ENCODE data around the gene DLG2. TPM values are rescaled to one million over a fixed set of nuclear protein-coding genes. Genes with fewer than 3 reads are reported as not detected.

Gene DLG2
- total and polyA plus RNA-seq, 11 donors, result 2.4 to 13.9 (median 7.1) TPM

DNA sequence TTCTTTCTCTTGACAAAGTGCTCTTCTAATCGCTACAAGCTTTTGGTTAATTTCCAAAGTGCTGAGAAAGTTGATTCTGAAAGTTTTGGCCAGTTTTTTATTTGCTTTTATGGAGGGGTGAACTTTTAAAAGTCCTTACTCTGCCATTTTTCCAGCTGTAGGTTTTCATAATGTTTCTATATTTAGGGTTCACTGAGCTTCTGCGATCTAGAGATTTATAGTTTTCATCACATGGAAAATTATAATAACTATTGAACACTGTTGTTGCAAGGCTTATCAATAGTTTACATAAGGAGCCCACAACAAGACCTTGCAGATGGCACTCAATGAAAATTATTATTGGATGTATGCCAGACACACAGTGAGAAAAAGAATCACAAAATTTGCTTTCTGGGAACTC, 55.1 kb downstream of the DLG2 start:
- H3K4me3 ChIP-seq, result no peak overlapping the region
- no peaks in the 10 kb centered on the region for H3K9me3 ChIP-seq
- H3K27me3 ChIP-seq, result no peaks in the 10 kb centered on the region
- H3K36me3 ChIP-seq, result no peaks in the 10 kb centered on the region
- intact Hi-C loops (cut with DNase I), result no loop called here
- ATAC-seq, result no peak
- H3K4me1 ChIP-seq, result no peaks in the 10 kb centered on the region
- WGBS, 4 donors, result 64 to 73% (median 69%) methylated on average over 2 of the region's 2 CpGs
- DNase-seq, result no peak
- no peak overlapping the region for H3K27ac ChIP-seq
- TF ChIP-seq, protein P1, sequence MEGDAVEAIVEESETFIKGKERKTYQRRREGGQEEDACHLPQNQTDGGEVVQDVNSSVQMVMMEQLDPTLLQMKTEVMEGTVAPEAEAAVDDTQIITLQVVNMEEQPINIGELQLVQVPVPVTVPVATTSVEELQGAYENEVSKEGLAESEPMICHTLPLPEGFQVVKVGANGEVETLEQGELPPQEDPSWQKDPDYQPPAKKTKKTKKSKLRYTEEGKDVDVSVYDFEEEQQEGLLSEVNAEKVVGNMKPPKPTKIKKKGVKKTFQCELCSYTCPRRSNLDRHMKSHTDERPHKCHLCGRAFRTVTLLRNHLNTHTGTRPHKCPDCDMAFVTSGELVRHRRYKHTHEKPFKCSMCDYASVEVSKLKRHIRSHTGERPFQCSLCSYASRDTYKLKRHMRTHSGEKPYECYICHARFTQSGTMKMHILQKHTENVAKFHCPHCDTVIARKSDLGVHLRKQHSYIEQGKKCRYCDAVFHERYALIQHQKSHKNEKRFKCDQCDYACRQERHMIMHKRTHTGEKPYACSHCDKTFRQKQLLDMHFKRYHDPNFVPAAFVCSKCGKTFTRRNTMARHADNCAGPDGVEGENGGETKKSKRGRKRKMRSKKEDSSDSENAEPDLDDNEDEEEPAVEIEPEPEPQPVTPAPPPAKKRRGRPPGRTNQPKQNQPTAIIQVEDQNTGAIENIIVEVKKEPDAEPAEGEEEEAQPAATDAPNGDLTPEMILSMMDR (IDR thresholded peaks at IDR 0.05), result no peak
- no peak for TF ChIP-seq POLR2A (IDR thresholded peaks at IDR 0.05)

DNA sequence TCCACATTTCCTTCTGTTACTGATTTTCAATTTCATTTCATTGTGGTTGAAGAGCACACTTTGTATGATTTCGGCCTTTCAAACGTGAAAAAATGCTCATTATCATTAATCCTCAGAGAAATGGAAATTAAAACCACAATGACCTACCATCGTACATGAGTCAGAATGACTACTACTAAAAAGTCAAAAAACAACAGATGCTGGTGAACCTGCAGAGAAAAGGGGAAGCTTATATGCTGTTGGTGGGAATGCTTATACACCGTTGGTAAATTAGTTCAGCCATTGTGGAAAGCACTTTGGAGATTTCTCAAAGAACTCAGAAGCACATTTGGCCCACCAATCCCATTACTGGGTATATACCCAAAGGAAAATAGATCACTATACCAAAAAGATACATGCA, 57.6 kb downstream of the DLG2 start:
- no peaks in the 10 kb centered on the region for H3K36me3 ChIP-seq
- no peaks in the 10 kb centered on the region for H3K9me3 ChIP-seq
- ATAC-seq (no peak), DNase-seq (no peak)
- WGBS, 4 donors, result 91 to 96% (median 94%) methylated on average over 4 of the region's 4 CpGs
- no peak overlapping the region for H3K4me3 ChIP-seq
- TF ChIP-seq, protein P1 (IDR thresholded peaks at IDR 0.05), result no peak
- TF ChIP-seq POLR2A (IDR thresholded peaks at IDR 0.05), result no peak
- no peaks in the 10 kb centered on the region for H3K4me1 ChIP-seq
- H3K27me3 ChIP-seq, result no peaks in the 10 kb centered on the region
- intact Hi-C loops (cut with DNase I), result no loop called here
- no peak overlapping the region for H3K27ac ChIP-seq

DNA sequence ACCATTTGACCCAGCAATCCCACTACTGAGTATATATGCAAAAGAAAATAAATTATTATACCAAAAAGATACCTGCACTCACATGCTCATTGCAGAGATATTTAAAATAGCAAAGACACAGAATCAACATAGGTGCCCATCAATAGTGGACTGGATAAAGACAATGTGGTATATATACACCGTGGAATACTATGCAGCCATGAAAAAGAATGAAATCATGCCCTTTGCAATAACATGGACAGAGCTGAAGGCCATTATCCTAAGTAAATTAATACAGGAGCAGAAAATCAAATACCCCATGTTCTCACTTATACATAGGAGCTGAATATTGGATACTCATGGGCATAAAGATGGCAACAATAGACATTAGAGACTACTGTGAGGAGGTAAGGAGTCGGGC, 68.7 kb downstream of the DLG2 start:
- 87 to 93% (median 92%) methylated on average over 2 of the region's 2 CpGs for WGBS, 4 donors
- DNase-seq (no peak), ATAC-seq (no peak)
- intact Hi-C loops (cut with DNase I), result no loop called here
- no peak overlapping the region for H3K4me3 ChIP-seq
- TF ChIP-seq, protein P1 (IDR thresholded peaks at IDR 0.05), result no peak
- no peak for TF ChIP-seq POLR2A (IDR thresholded peaks at IDR 0.05)
- H3K27me3 ChIP-seq, result no peaks in the 10 kb centered on the region
- no peaks in the 10 kb centered on the region for H3K4me1 ChIP-seq
- H3K27ac ChIP-seq, result no peak overlapping the region
- no peaks in the 10 kb centered on the region for H3K36me3 ChIP-seq
- peaks cover 0 to 14% (median 0%) of the 10 kb centered on the region in 12 donors for H3K9me3 ChIP-seq

DNA sequence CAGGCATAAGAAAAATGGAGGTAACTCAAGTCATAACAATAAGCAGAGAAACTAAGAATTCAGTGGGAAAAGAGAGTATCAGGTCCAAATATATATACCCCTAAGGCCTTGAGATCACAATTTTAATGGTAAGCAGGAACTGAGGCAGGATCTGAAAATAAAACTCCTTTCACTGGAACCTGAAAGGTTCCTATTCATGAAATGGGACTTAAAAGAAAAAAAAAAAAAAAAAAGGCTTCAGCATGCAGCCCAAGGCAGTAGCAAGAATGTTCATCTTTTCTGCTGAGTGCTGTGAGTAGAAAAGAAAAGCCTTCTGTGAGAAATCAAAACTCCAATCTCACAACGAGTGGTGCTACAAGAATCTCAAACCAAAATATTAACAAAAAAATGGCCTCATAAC, 75.3 kb downstream of the DLG2 start:
- no peak overlapping the region for H3K4me3 ChIP-seq
- no peak for ATAC-seq
- no peaks in the 10 kb centered on the region for H3K9me3 ChIP-seq
- TF ChIP-seq, protein P1 (IDR thresholded peaks at IDR 0.05), result no peak
- TF ChIP-seq POLR2A (IDR thresholded peaks at IDR 0.05), result no peak
- no peaks in the 10 kb centered on the region for H3K27me3 ChIP-seq
- no peaks in the 10 kb centered on the region for H3K36me3 ChIP-seq
- no peak overlapping the region for H3K27ac ChIP-seq
- 73 to 85% (median 82%) methylated on average over 1 of the region's 1 CpG for WGBS, 4 donors
- no peaks in the 10 kb centered on the region for H3K4me1 ChIP-seq
- intact Hi-C loops (cut with DNase I), result no loop called here
- no peak for DNase-seq
